ENCODE measurements around the gene ZFHX2. TPM values are rescaled to one million over a fixed set of nuclear protein-coding genes. Genes with fewer than 3 reads are reported as not detected.

Gene ZFHX2
- total RNA-seq, 1 experiment from 2014 or later = 19.4 TPM

DNA sequence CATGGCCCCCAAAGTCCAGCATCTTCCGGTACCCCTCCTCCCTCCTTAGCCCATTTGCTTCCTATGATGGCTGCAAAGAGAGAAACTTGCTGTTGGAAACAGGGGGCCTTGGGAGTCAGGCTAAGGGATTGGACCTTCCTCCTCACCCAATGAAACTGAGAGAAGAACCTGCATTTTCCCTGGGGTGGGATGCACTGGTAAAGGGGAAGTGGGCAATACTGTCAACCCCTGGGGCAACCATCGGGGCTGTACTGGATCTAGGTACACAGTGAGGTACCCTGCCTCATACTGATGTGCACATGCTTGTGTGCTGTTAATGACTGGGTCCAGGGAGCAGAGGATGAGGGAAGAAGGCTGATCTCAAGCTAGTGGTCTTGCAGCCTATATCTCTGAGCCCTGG, 38.0 kb upstream of the ZFHX2 start:
- no peak for TF ChIP-seq CTCF (conservative IDR thresholded peaks at IDR 0.05)
- H2AFZ ChIP-seq (ENCODE audit: low read length) = no peak overlapping the region
- H3K14ac ChIP-seq (ENCODE audit: insufficient read depth, low read length) = no peak overlapping the region
- no peaks in the 10 kb centered on the region for H3K23me2 ChIP-seq (ENCODE audit: insufficient read length, low read depth, low read length, poor library complexity, severe bottlenecking)
- DNase-seq = no peak
- H3K79me2 ChIP-seq (ENCODE audit: insufficient read depth, low read length) = no peaks in the 10 kb centered on the region
- H3K4ac ChIP-seq (ENCODE audit: low read depth, low read length) = no peak overlapping the region
- Mint-ChIP-seq H3K36me3 (ENCODE audit: insufficient read depth in 1 of 3, low read depth in 3 of 3) (peaks cover 0 to 3% (median 2%) of the 10 kb centered on the region in 3 experiments; a peak in 1 of 7 replicates), H3K27me3 (ENCODE audit: low read depth) (peaks cover 15% of the 10 kb centered on the region), H3K4me1 (peaks cover 12 to 20% of the 10 kb centered on the region in 2 experiments), H3K27ac (no peak overlapping the region), H3K9me3 (peaks cover 3 to 5% of the 10 kb centered on the region in 2 experiments; a peak in 3 of 5 replicates), H3K4me3 (no peak overlapping the region)
- H3T11ph ChIP-seq (ENCODE audit: low read length) = no peak overlapping the region
- no peak overlapping the region for H4K91ac ChIP-seq (ENCODE audit: insufficient read length, low read depth, low read length)
- no peaks in the 10 kb centered on the region for H3K9me3 ChIP-seq (ENCODE audit: control insufficient read depth, low read depth, low read length)
- no peak overlapping the region for H4K5ac ChIP-seq (ENCODE audit: insufficient read length, low read depth, low read length)
- H2BK15ac ChIP-seq (ENCODE audit: low read depth, low read length) = no peak overlapping the region
- no peak overlapping the region for H2AK5ac ChIP-seq (ENCODE audit: insufficient read length, low read length)
- no peaks in the 10 kb centered on the region for H4K20me1 ChIP-seq (ENCODE audit: control insufficient read depth, insufficient read depth, insufficient read length)
- no peak overlapping the region for H3K56ac ChIP-seq (ENCODE audit: insufficient read length, low read depth, low read length)
- no peak overlapping the region for H3K9ac ChIP-seq (ENCODE audit: extremely low read depth, insufficient read length, low read length)
- H3K23ac ChIP-seq (ENCODE audit: insufficient read length, low read depth, low read length) = no peak overlapping the region
- H2BK20ac ChIP-seq (ENCODE audit: low read depth, low read length, poor library complexity, severe bottlenecking) = no peak overlapping the region
- H3K27ac ChIP-seq (ENCODE audit: insufficient read length, low read depth, low read length) = no peak overlapping the region
- H3K4me1 ChIP-seq (ENCODE audit: insufficient read depth, low read length) = no peaks in the 10 kb centered on the region; the same call in 1 of the 2 replicates
- no peak overlapping the region for H2BK120ac ChIP-seq (ENCODE audit: low read depth, low read length, poor library complexity, severe bottlenecking)
- H2BK12ac ChIP-seq (ENCODE audit: insufficient read length, low read depth, low read length) = no peak overlapping the region
- no peaks in the 10 kb centered on the region for H3K79me1 ChIP-seq (ENCODE audit: insufficient read depth, low read depth, low read length, poor library complexity, severe bottlenecking)
- H3K27me3 ChIP-seq (ENCODE audit: insufficient read depth, low read length) = no peaks in the 10 kb centered on the region
- no peak overlapping the region for H3K4me2 ChIP-seq (ENCODE audit: insufficient read depth, insufficient read length, low read length)
- no peak overlapping the region for H2BK5ac ChIP-seq (ENCODE audit: insufficient read length, low read length)
- H4K8ac ChIP-seq (replicated peaks; ENCODE audit: insufficient read length, low read depth, low read length) = no peak overlapping the region
- H3K18ac ChIP-seq (ENCODE audit: insufficient read length, low read depth, low read length) = no peak overlapping the region
- no CpG with 5 or more reads among the region's 2 CpGs for WGBS (ENCODE audit: extremely low coverage, insufficient read length, low lambda C conversion rate)

Data from H9 (cell line).